H1 (cell line): ENCODE results near the gene AGAP3.

Experiments
- CEBPB ChIP-seq: IDR thresholded peaks from 2 replicates; pipeline ENCODE4 v1.6.1; 2012; ENCODE audit warnings: low read depth, low read length
- MAFK ChIP-seq: IDR thresholded peaks from 2 replicates; pipeline ENCODE4 v1.6.1; 2012; ENCODE audit warnings: low read depth, mild to moderate bottlenecking, improper control_type of control experiment, low read length
- PHF8 ChIP-seq: fragments of 200-600 bp; sonication (generic); conservative IDR thresholded peaks from 2 replicates; pipeline ENCODE4 v1.7.1; 2012; ENCODE audit warnings: low read depth, mild to moderate bottlenecking, inconsistent platforms, low read length, moderate library complexity
- POLR2AphosphoS5 ChIP-seq: IDR thresholded peaks from 2 replicates; pipeline ENCODE4 v1.6.1; 2011; ENCODE audit warnings: low read depth, low read length
- RXRA ChIP-seq: IDR thresholded peaks from 2 replicates; pipeline ENCODE4 v1.6.1; 2011; ENCODE audit warnings: low read depth, mild to moderate bottlenecking, low read length, moderate library complexity; ENCODE audit not compliant: insufficient read depth
- SP4 ChIP-seq: IDR thresholded peaks from 2 replicates; pipeline ENCODE4 v1.6.1; 2012; ENCODE audit warnings: low read length, inconsistent platforms
- YY1 ChIP-seq: IDR thresholded peaks from 2 replicates; pipeline ENCODE4 v1.6.1; 2011; ENCODE audit warnings: low read depth, mild to moderate bottlenecking, low read length
- TF ChIP-seq, protein P1 (sequence below), 3 experiments: IDR thresholded peaks; 1 replicate in 2 of 3; 2 replicates in 1 of 3; pipeline versions ENCODE4 v1.5.1 to v1.6.1; 2011; ENCODE audit warnings: low read length in 3 of 3, mild to moderate bottlenecking in 3 of 3, inconsistent platforms in 2 of 3, low read depth in 1 of 3, moderate library complexity in 1 of 3; ENCODE audit not compliant: insufficient read depth in 1 of 3; ENCODE audit errors: control extremely low read depth in 1 of 3
- TF ChIP-seq, protein P2 (sequence below): IDR thresholded peaks from 2 replicates; pipeline ENCODE4 v1.6.1; 2012; ENCODE audit warnings: inconsistent platforms

DNA sequence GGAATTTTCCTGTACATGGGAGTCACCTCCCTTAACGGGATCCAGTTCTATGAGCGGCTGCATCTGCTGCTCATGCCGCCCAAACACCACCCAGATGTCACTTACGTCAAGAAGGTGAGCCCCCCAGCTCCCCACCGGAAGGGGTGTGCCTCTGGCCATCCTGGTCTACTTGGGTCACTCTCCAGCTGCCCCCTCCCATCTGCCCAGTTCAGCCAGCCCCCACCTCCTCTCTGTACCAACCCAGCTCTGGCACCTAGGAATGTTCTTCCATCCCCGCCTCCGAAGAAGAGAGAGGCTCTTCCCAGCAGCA lies 10.7 kb upstream of the AGAP3 start:
- TF ChIP-seq YY1 (no peak), RXRA (no peak), PHF8 (no peak), POLR2AphosphoS5 (no peak), MAFK (no peak), CEBPB (no peak), SP4 (no peak)
- TF ChIP-seq, protein P1, sequence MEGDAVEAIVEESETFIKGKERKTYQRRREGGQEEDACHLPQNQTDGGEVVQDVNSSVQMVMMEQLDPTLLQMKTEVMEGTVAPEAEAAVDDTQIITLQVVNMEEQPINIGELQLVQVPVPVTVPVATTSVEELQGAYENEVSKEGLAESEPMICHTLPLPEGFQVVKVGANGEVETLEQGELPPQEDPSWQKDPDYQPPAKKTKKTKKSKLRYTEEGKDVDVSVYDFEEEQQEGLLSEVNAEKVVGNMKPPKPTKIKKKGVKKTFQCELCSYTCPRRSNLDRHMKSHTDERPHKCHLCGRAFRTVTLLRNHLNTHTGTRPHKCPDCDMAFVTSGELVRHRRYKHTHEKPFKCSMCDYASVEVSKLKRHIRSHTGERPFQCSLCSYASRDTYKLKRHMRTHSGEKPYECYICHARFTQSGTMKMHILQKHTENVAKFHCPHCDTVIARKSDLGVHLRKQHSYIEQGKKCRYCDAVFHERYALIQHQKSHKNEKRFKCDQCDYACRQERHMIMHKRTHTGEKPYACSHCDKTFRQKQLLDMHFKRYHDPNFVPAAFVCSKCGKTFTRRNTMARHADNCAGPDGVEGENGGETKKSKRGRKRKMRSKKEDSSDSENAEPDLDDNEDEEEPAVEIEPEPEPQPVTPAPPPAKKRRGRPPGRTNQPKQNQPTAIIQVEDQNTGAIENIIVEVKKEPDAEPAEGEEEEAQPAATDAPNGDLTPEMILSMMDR (IDR thresholded peaks at IDR 0.05; ENCODE audit: control extremely low read depth in 1 of 3, insufficient read depth in 1 of 3, low read depth in 1 of 3, low read length in 3 of 3) = no peak
- TF ChIP-seq, protein P2, sequence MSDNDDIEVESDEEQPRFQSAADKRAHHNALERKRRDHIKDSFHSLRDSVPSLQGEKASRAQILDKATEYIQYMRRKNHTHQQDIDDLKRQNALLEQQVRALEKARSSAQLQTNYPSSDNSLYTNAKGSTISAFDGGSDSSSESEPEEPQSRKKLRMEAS = no peak
